ENCODE measurements around the gene HS3ST5.

DNA sequence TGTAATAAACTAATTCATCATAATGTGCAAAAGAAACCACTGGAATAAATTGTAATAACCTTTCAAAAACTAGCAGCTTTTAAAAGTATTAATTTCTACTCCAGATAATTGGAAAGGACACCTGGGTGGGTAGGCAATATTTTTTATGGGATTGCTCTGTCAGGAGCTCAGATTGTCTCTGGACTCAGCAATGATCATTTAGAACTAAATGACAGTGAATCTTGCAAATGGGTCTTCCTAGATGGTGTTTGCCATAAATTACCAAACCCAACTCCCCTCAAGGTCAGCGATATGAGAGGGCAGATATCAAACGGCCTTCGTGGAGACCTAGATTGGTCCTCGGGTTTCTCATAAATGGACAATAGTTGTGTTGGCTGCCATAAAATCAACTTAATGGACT, 181.9 kb downstream of the HS3ST5 start:
- TF ChIP-seq, protein P1, sequence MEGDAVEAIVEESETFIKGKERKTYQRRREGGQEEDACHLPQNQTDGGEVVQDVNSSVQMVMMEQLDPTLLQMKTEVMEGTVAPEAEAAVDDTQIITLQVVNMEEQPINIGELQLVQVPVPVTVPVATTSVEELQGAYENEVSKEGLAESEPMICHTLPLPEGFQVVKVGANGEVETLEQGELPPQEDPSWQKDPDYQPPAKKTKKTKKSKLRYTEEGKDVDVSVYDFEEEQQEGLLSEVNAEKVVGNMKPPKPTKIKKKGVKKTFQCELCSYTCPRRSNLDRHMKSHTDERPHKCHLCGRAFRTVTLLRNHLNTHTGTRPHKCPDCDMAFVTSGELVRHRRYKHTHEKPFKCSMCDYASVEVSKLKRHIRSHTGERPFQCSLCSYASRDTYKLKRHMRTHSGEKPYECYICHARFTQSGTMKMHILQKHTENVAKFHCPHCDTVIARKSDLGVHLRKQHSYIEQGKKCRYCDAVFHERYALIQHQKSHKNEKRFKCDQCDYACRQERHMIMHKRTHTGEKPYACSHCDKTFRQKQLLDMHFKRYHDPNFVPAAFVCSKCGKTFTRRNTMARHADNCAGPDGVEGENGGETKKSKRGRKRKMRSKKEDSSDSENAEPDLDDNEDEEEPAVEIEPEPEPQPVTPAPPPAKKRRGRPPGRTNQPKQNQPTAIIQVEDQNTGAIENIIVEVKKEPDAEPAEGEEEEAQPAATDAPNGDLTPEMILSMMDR (IDR thresholded peaks at IDR 0.05) = no peak
- no peak for TF ChIP-seq POLR2A (IDR thresholded peaks at IDR 0.05)

Measured in thyroid gland (tissue), 4 donors.